Omental fat pad (tissue), 4 donors: ENCODE data around the gene ATG4D. TPM values are rescaled to one million over a fixed set of nuclear protein-coding genes. Genes with fewer than 3 reads are reported as not detected.

Experiments used
- ATAC-seq: fragments of 150-250 bp; one replicate; pipeline ENCODE4 v1.9.1; 2016; ENCODE audit warnings: mild to moderate bottlenecking, moderate library complexity; ENCODE audit not compliant: low FRiP score
- DNase-seq: peaks from one replicate; pipeline ENCODE4 v3.0.0-alpha.2; 2019; ENCODE audit warnings: low spot score
- total RNA-seq, 4 donors: library from RNA; depleted of rRNA; stranded (reverse); fragments of >200 nt; gene quantifications; one replicate each; pipeline ENCODE4 v1.1.0, GENCODE V29; 2016
- TF ChIP-seq, protein P1 (sequence below), 3 donors: fragments of 450-650 bp; IDR thresholded peaks; one replicate each; pipeline ENCODE4 v1.5.1; 2016 to 2017; ENCODE audit warnings: antibody characterized with exemption in 3 of 3, mild to moderate bottlenecking in 3 of 3, moderate library complexity in 2 of 3

The ATG4D gene
- total RNA-seq, 4 donors from 2014 or later, result 12.9 to 16.6 (median 15.4) TPM

DNA sequence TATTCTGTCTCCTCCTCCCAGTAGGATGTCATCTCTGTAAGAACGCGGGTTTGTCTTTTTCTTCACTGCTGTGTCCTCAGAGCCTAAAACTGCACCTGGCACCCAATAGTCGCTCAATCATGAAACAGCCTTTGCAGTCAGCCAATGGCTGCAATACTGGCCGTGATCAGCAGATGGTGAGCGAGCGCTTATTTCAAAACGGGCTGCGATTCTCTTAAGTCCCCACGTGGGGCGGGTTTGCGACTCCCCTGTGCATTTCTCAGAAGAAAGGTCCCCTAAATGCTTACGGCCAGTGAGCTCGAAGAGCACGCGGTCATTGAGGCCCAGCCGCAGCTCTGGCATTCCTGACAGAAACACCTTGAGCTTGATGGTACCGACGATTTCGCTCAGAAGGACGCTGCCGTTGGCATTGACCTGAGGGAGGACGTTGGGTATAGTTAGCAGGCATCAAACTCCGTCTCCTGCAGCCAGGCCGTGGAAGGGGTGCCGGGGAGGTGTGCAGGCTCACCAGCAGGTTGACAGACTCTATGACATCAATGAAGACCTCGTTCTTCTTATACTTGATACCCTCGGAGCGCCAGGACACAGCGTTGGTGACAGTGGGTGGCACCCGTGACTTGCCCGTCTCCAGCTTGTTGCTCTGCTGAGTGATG is 37.4 kb downstream of the ATG4D start:
- peak; percentile 65 for ATAC-seq

DNA sequence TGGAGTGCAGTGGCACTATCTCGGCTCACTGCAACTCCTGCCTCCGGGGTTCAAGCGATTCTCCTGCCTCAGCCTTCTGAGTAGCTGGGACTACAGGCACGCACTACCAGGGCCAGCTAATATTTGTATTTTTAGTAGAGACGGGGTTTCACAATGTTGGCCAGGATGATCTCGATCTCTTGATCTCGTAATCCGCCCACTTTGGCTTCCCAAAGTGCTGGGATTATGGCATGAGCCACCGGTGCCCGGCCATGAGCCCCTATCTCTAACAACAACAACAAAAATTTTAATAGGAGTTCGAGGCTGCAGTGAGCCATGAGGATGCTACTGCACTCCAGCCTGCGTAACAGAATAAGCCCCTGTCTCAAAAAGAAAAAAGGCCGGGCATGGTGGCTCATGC is 38.4 kb downstream of the ATG4D start:
- TF ChIP-seq, protein P1, sequence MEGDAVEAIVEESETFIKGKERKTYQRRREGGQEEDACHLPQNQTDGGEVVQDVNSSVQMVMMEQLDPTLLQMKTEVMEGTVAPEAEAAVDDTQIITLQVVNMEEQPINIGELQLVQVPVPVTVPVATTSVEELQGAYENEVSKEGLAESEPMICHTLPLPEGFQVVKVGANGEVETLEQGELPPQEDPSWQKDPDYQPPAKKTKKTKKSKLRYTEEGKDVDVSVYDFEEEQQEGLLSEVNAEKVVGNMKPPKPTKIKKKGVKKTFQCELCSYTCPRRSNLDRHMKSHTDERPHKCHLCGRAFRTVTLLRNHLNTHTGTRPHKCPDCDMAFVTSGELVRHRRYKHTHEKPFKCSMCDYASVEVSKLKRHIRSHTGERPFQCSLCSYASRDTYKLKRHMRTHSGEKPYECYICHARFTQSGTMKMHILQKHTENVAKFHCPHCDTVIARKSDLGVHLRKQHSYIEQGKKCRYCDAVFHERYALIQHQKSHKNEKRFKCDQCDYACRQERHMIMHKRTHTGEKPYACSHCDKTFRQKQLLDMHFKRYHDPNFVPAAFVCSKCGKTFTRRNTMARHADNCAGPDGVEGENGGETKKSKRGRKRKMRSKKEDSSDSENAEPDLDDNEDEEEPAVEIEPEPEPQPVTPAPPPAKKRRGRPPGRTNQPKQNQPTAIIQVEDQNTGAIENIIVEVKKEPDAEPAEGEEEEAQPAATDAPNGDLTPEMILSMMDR (IDR thresholded peaks at IDR 0.05), result no peak
- no peak for DNase-seq
- no peak for ATAC-seq

More for the DNA sequence above, 37.4 kb downstream of the ATG4D start:
- TF ChIP-seq, protein P1 (IDR thresholded peaks at IDR 0.05), result peak in 2 of 3 donors; percentile 99
- peak; percentile 94 for DNase-seq

GRCh38 chr19:10583036-10583776 is 39.5 kb downstream of the ATG4D start:
- no peak for ATAC-seq

DNA sequence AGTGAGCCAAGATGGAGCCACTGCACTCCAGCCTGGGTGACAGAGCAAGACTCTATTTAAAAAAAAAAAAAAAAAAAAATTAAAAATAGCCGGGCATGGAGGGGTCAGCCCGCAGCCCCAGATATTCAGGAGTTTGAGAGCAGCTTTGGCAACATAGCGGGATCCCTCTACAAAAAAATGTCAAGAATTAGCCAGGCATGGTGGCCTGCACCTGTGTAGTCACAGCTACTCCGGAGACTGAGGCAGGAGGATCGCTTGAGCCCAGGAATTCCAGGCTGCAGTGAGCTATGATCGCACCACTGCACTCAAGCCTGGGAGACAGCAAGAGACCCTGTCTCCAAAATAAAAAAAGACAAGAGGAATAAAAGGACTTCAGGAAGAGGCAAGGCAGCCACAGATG is 42.7 kb downstream of the ATG4D start:
- DNase-seq (no peak), ATAC-seq (no peak)
- TF ChIP-seq, protein P1 (IDR thresholded peaks at IDR 0.05), result no peak

More at GRCh38 chr19:10583036-10583776, 39.5 kb downstream of the ATG4D start:
- DNase-seq, result no peak
- TF ChIP-seq, protein P1 (IDR thresholded peaks at IDR 0.05), result no peak

GRCh38 chr19:10587022-10587838 is 43.5 kb downstream of the ATG4D start, which contains the start of gene AP1M2:
Gene AP1M2 (minus strand): TSS chr19:10587312. CDS start chr19:10587231, 81 bp downstream.
- DNase-seq, result no peak
- ATAC-seq, result no peak
- TF ChIP-seq, protein P1 (IDR thresholded peaks at IDR 0.05), result no peak

DNA sequence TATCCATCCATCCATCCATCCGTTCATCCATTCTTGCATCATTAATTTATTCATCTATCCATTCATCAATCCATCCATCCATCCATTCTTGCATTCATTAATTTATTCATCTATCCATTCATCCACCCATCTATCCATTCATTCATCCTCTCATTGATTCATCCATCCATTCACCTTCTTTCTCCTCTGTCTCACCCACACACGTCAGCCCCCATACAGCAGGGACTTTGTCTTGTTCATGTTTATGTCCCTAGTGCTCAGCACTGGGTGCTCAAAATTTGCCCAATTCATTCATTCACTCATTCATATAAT is 44.1 kb downstream of the ATG4D start:
- TF ChIP-seq, protein P1 (IDR thresholded peaks at IDR 0.05), result no peak
- DNase-seq, result no peak
- no peak for ATAC-seq
